Measurements from ENCODE around the gene FMN1. TPM values are rescaled to one million over a fixed set of nuclear protein-coding genes. Genes with fewer than 3 reads are reported as not detected.

Gene FMN1
- polyA plus RNA-seq, 1 donor from 2014 or later, result 0.40 TPM

- H4K20me1 ChIP-seq (ENCODE audit: insufficient read depth), result no peaks in the 10 kb centered on the region
- no peaks in the 10 kb centered on the region for H3K9me3 ChIP-seq (ENCODE audit: low read length)
- H3K36me3 ChIP-seq (ENCODE audit: insufficient read depth, low read length), result no peaks in the 10 kb centered on the region
- H3K79me2 ChIP-seq (replicated peaks; ENCODE audit: insufficient read depth, low read length), result no peaks in the 10 kb centered on the region
- no peak for TF ChIP-seq CTCF (IDR thresholded peaks at IDR 0.05; ENCODE audit: poor library complexity, severe bottlenecking)
- no peak for TF ChIP-seq REST (IDR thresholded peaks at IDR 0.05; ENCODE audit: borderline replicate concordance)
- no peak for TF ChIP-seq SMC3 (conservative IDR thresholded peaks at IDR 0.05; ENCODE audit: poor library complexity)
- TF ChIP-seq MXI1 (conservative IDR thresholded peaks at IDR 0.05; ENCODE audit: poor library complexity, severe bottlenecking), result no peak
- TF ChIP-seq RAD21 (conservative IDR thresholded peaks at IDR 0.05), result no peak
- TF ChIP-seq EZH2 (IDR thresholded peaks at IDR 0.05; ENCODE audit: borderline replicate concordance, insufficient read depth, low read length, poor library complexity, severe bottlenecking), result no peak
- TF ChIP-seq POLR2AphosphoS5 (IDR thresholded peaks at IDR 0.05), result no peak
- no peak for TF ChIP-seq TAF1 (IDR thresholded peaks at IDR 0.05; ENCODE audit: low read depth)
- TF ChIP-seq EP300 (conservative IDR thresholded peaks at IDR 0.05; ENCODE audit: poor library complexity, severe bottlenecking), result no peak
- no peak overlapping the region for H2AFZ ChIP-seq (ENCODE audit: low read depth, low read length)
- H3K27me3 ChIP-seq (ENCODE audit: insufficient read depth, low read depth, low read length), result no peaks in the 10 kb centered on the region
- H3K4me2 ChIP-seq (ENCODE audit: low read length), result no peak overlapping the region
- H3F3A ChIP-seq (ENCODE audit: insufficient read depth, low read length, poor library complexity, severe bottlenecking), result no peaks in the 10 kb centered on the region
- H3K27ac ChIP-seq (ENCODE audit: low read length), result no peak overlapping the region
- H3K4me3 ChIP-seq (ENCODE audit: low read length), result no peak overlapping the region
- H3K9ac ChIP-seq (ENCODE audit: low read length), result no peak overlapping the region
- no peaks in the 10 kb centered on the region for H3K9me2 ChIP-seq (ENCODE audit: insufficient read depth, low read length)
Measured at GRCh38 chr15:32861174-32861573, 333.3 kb downstream of the FMN1 start.

DNA sequence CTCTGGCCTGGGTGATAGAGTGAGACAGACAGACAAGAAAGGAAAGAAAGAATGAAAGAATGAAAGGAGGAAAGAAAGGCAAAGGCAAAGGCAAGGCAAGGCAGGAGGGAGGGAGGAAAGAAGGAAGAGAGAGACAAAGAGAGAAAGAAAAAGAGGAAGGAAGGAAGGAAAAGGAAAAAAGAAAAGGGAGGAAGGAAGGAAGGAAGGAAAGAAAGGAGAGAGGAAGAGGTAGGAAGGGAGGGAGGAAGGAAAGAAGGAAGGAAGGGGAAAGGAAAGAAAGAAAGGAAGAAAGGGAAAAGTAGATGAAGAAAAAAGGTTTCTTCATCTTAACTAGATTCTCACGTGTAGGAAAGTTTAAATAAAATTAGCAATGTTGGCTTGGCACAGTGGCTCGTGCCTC is 334.5 kb downstream of the FMN1 start:
- no peaks in the 10 kb centered on the region for H3F3A ChIP-seq (ENCODE audit: insufficient read depth, low read length, poor library complexity, severe bottlenecking)
- H3K79me2 ChIP-seq (replicated peaks; ENCODE audit: insufficient read depth, low read length), result no peaks in the 10 kb centered on the region
- H3K9me2 ChIP-seq (ENCODE audit: insufficient read depth, low read length), result no peaks in the 10 kb centered on the region
- TF ChIP-seq REST (IDR thresholded peaks at IDR 0.05; ENCODE audit: borderline replicate concordance), result no peak
- no peak for TF ChIP-seq SMC3 (conservative IDR thresholded peaks at IDR 0.05; ENCODE audit: poor library complexity)
- TF ChIP-seq CTCF (IDR thresholded peaks at IDR 0.05; ENCODE audit: poor library complexity, severe bottlenecking), result no peak
- TF ChIP-seq TAF1 (IDR thresholded peaks at IDR 0.05; ENCODE audit: low read depth), result no peak
- no peak for TF ChIP-seq EP300 (conservative IDR thresholded peaks at IDR 0.05; ENCODE audit: poor library complexity, severe bottlenecking)
- TF ChIP-seq EZH2 (IDR thresholded peaks at IDR 0.05; ENCODE audit: borderline replicate concordance, insufficient read depth, low read length, poor library complexity, severe bottlenecking), result no peak
- no peaks in the 10 kb centered on the region for H3K36me3 ChIP-seq (ENCODE audit: insufficient read depth, low read length)
- H2AFZ ChIP-seq (ENCODE audit: low read depth, low read length), result no peak overlapping the region
- H3K4me2 ChIP-seq (ENCODE audit: low read length), result no peak overlapping the region
- no peak overlapping the region for H3K9ac ChIP-seq (ENCODE audit: low read length)
- no peak overlapping the region for H3K4me3 ChIP-seq (ENCODE audit: low read length)
- no peaks in the 10 kb centered on the region for H3K9me3 ChIP-seq (ENCODE audit: low read length)
- no peaks in the 10 kb centered on the region for H4K20me1 ChIP-seq (ENCODE audit: insufficient read depth)
- H3K27me3 ChIP-seq (ENCODE audit: insufficient read depth, low read depth, low read length), result no peaks in the 10 kb centered on the region
- no peak overlapping the region for H3K27ac ChIP-seq (ENCODE audit: low read length)
